ENCODE measurements around the gene XPO4. TPM values are rescaled to one million over a fixed set of nuclear protein-coding genes. Genes with fewer than 3 reads are reported as not detected.

Gene XPO4
- total and polyA plus RNA-seq, 2 of the 13 experiments (the other 11 are each of a cell fraction or from before 2014, with no cell fraction given), result 8.4 to 24.8 TPM

DNA sequence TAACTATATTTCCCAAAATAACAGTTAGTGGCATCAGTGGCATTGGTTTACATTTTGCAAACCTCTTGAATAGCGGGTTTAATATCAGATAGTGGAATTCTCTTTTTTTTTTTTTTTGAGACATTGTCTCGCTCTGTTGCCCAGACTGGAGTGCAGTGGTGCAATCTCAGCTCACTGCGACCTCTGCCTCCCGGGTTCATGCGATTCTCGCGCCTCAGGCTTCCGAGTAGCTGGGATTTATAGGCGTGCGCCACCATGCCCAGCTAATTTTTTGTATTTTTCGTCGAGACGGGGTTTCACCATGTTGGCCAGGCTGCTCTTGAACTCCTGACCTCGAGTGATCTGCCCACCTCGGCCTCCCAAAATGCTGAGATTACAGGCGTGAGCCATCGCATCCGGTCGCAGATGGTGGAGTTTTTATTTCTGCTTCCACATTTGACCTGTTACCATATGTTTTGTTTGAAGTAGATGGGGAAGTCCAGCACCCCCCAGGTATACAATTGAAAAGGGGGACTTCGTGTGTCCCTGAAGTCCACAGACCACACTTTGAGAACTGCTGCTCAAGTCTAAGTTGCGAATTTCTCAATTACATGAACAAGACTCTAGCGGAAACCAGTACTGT is 40.5 kb upstream of the XPO4 start:
- WGBS (ENCODE audit: low lambda C conversion rate), result 9% methylated on average over 22 of the region's 22 CpGs
- H2AFZ ChIP-seq (ENCODE audit: low read length), result peak overlapping the region; percentile 92
- in situ Hi-C loops (cut with HindIII; ENCODE audit: extremely low pct_ligation_motif_present, low pct_unique_long_range_greater_than_20kb), result loop anchor here (10.0 kb wide), 1 partner anchor 232 kb away; the partner anchor contains the start of genes MRPL57 and SKA3
- CTCF ChIA-PET (ENCODE audit: low intra/inter-chr PET ratio, low total read pairs), result interaction anchor here (1.2 to 1.3 kb wide), 2 partner anchors 168 to 238 kb away, joined by 3 to 8 read pairs; no protein-coding TSS in a partner anchor
- TF ChIP-seq ZNF567 (CRISPR knock-in tag; IDR thresholded peaks at IDR 0.05; ENCODE audit: borderline replicate concordance), result no peak
- TF ChIP-seq ZNF121 (CRISPR knock-in tag; IDR thresholded peaks at IDR 0.05), result peak; percentile 86
- TF ChIP-seq NR2C2 (CRISPR knock-in tag; IDR thresholded peaks at IDR 0.05; ENCODE audit: borderline replicate concordance), result no peak
- TF ChIP-seq, protein P1, sequence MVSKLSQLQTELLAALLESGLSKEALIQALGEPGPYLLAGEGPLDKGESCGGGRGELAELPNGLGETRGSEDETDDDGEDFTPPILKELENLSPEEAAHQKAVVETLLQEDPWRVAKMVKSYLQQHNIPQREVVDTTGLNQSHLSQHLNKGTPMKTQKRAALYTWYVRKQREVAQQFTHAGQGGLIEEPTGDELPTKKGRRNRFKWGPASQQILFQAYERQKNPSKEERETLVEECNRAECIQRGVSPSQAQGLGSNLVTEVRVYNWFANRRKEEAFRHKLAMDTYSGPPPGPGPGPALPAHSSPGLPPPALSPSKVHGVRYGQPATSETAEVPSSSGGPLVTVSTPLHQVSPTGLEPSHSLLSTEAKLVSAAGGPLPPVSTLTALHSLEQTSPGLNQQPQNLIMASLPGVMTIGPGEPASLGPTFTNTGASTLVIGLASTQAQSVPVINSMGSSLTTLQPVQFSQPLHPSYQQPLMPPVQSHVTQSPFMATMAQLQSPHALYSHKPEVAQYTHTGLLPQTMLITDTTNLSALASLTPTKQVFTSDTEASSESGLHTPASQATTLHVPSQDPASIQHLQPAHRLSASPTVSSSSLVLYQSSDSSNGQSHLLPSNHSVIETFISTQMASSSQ (IDR thresholded peaks at IDR 0.05; ENCODE audit: low read depth), result no peak
- TF ChIP-seq, protein P1 (CRISPR knock-in tag; IDR thresholded peaks at IDR 0.05; ENCODE audit: borderline replicate concordance), result no peak; the same call in 1 of the 2 replicates
- TF ChIP-seq, protein P2, sequence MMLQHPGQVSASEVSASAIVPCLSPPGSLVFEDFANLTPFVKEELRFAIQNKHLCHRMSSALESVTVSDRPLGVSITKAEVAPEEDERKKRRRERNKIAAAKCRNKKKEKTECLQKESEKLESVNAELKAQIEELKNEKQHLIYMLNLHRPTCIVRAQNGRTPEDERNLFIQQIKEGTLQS (CRISPR knock-in tag; IDR thresholded peaks at IDR 0.05), result 0 out of 2 replicates have a peak, but pooled peaks have one; percentile 1
- TF ChIP-seq MATR3 (CRISPR knock-in tag; IDR thresholded peaks at IDR 0.05), result no peak
- TF ChIP-seq GABPB1 (CRISPR knock-in tag; IDR thresholded peaks at IDR 0.05), result 0 out of 2 replicates have a peak, but pooled peaks have one; percentile 9
- TF ChIP-seq NR2F1 (CRISPR knock-in tag; IDR thresholded peaks at IDR 0.05), result no peak
- TF ChIP-seq NR2F6 (IDR thresholded peaks at IDR 0.05), result 0 out of 2 replicates have a peak, but pooled peaks have one; percentile 15
- no peak for TF ChIP-seq NR2F6 (CRISPR knock-in tag; IDR thresholded peaks at IDR 0.05)
- 0 out of 2 replicates have a peak, but pooled peaks have one; percentile 9 for TF ChIP-seq NFYB (CRISPR knock-in tag; IDR thresholded peaks at IDR 0.05)
- TF ChIP-seq SALL1 (CRISPR knock-in tag; IDR thresholded peaks at IDR 0.05), result peak; percentile 3; the same call in 1 of the 2 replicates
- TF ChIP-seq, protein P3, sequence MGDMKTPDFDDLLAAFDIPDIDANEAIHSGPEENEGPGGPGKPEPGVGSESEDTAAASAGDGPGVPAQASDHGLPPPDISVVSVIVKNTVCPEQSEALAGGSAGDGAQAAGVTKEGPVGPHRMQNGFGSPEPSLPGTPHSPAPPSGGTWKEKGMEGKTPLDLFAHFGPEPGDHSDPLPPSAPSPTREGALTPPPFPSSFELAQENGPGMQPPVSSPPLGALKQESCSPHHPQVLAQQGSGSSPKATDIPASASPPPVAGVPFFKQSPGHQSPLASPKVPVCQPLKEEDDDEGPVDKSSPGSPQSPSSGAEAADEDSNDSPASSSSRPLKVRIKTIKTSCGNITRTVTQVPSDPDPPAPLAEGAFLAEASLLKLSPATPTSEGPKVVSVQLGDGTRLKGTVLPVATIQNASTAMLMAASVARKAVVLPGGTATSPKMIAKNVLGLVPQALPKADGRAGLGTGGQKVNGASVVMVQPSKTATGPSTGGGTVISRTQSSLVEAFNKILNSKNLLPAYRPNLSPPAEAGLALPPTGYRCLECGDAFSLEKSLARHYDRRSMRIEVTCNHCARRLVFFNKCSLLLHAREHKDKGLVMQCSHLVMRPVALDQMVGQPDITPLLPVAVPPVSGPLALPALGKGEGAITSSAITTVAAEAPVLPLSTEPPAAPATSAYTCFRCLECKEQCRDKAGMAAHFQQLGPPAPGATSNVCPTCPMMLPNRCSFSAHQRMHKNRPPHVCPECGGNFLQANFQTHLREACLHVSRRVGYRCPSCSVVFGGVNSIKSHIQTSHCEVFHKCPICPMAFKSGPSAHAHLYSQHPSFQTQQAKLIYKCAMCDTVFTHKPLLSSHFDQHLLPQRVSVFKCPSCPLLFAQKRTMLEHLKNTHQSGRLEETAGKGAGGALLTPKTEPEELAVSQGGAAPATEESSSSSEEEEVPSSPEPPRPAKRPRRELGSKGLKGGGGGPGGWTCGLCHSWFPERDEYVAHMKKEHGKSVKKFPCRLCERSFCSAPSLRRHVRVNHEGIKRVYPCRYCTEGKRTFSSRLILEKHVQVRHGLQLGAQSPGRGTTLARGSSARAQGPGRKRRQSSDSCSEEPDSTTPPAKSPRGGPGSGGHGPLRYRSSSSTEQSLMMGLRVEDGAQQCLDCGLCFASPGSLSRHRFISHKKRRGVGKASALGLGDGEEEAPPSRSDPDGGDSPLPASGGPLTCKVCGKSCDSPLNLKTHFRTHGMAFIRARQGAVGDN (CRISPR knock-in tag; IDR thresholded peaks at IDR 0.05), result peak; percentile 23; the same call in 1 of the 2 replicates
- ATAC-seq, result peak; percentile 62
- peak overlapping the region; percentile 94 for H3K4me2 ChIP-seq (ENCODE audit: low read depth, low read length)
- no peak for FAIRE-seq
- peaks cover 40% of the 10 kb centered on the region for H3K4me1 ChIP-seq (ENCODE audit: insufficient read depth, low read length)
- BruUV-seq (replicated peaks), result no TSS peak
- no peak overlapping the region for H3K27ac ChIP-seq (ENCODE audit: extremely low read length, insufficient read depth, low read length)
- POLR2A ChIA-PET, result interaction anchor here (1.0 to 1.7 kb wide), 4 partner anchors 10 to 235 kb away, joined by 3 to 8 read pairs (median 6); partner anchors contain the start of genes MRPL57 and SKA3
- no peak for DNase-seq (ENCODE audit: low spot score)
- H3K4me3 ChIP-seq (replicated peaks in 1 of 3; ENCODE audit: insufficient read depth in 1 of 3, low read depth in 2 of 3, low read length in 3 of 3), result peak overlapping the region in 2 of 3 experiments; percentile 57 to 61
- H3K27me3 ChIP-seq (ENCODE audit: control insufficient read depth in 1 of 2, insufficient read depth in 2 of 2, low read length in 2 of 2), result peaks cover 0 to 13% of the 10 kb centered on the region in 2 experiments; a peak in 1 of 5 replicates
- no peaks in the 10 kb centered on the region for H3K79me2 ChIP-seq (ENCODE audit: insufficient read depth, low read length)
- H3K9me3 ChIP-seq (ENCODE audit: low read length), result no peaks in the 10 kb centered on the region
- H4K20me1 ChIP-seq (ENCODE audit: insufficient read depth, low read length), result no peaks in the 10 kb centered on the region
- H3K9ac ChIP-seq (ENCODE audit: insufficient read depth, low read depth, low read length), result no peak overlapping the region; the same call in 1 of the 2 replicates
- H3K36me3 ChIP-seq (replicated peaks in 1 of 2; ENCODE audit: control insufficient read depth in 1 of 2, insufficient read depth in 2 of 2, low read length in 2 of 2), result no peaks in the 10 kb centered on the region
- intact Hi-C loops (cut with micrococcal nuclease; ENCODE audit: unreplicated experiment), result loop anchor here (1.0 to 5.0 kb wide), 4 partner anchors 79 to 354 kb away; no protein-coding TSS in a partner anchor

All from HepG2 (cell line).